ENCODE measurements around the gene ACY1.

DNA sequence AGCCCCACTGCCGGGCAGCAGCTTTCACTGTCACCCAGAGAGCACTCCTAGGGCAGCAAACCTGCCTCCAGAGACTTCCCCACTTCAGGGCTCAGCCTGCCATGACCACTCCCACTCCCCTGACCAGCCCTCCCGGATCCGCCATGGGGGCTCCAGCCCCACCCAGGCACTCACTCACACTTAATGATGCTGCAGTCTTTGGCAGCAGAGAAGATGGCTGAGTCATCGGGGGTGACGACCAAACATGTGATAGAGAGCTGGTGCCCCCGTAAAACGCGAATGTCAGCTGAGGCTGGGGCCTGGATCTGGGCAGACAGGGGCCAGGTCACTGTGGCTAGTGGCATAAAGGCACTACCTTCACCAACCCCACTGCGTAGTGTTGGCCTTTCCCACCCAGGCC lies 46.3 kb upstream of the ACY1 start:
- no peak for TF ChIP-seq RARB (CRISPR knock-in tag; IDR thresholded peaks at IDR 0.05)
- TF ChIP-seq ZNF8 (CRISPR knock-in tag; IDR thresholded peaks at IDR 0.05), result no peak
- no peak for TF ChIP-seq ARNTL (CRISPR knock-in tag; IDR thresholded peaks at IDR 0.05; ENCODE audit: borderline replicate concordance, low read depth)
- TF ChIP-seq POU6F1 (CRISPR knock-in tag; IDR thresholded peaks at IDR 0.05; ENCODE audit: borderline replicate concordance, low read depth), result no peak
- TF ChIP-seq OSR1 (CRISPR knock-in tag; IDR thresholded peaks at IDR 0.05), result no peak
- TF ChIP-seq SNAI2 (CRISPR knock-in tag; IDR thresholded peaks at IDR 0.05), result no peak
- no peak for TF ChIP-seq BACH2 (CRISPR knock-in tag; IDR thresholded peaks at IDR 0.05; ENCODE audit: borderline replicate concordance)
- no peak for TF ChIP-seq ZNF70 (CRISPR knock-in tag; IDR thresholded peaks at IDR 0.05)
- no peak for TF ChIP-seq CSDC2 (CRISPR knock-in tag; IDR thresholded peaks at IDR 0.05)
- no peak for TF ChIP-seq ISL1 (CRISPR knock-in tag; IDR thresholded peaks at IDR 0.05)
- TF ChIP-seq TOX (CRISPR knock-in tag; IDR thresholded peaks at IDR 0.05; ENCODE audit: borderline replicate concordance), result no peak
- no peak for TF ChIP-seq ESRRG (CRISPR knock-in tag; IDR thresholded peaks at IDR 0.05)
